ENCODE measurements around the gene SINHCAF. TPM values are rescaled to one million over a fixed set of nuclear protein-coding genes. Genes with fewer than 3 reads are reported as not detected.
A peak's percentile ranks its signal among the peaks of the same experiment; 100 is the strongest.

SINHCAF gene
- total RNA-seq, 1 donor from 2014 or later: 115 TPM

- Histone ChIP-seq H3K27ac (ENCODE audit: low read depth, low read length) (no peak overlapping the region), H3K4me2 (ENCODE audit: low read length) (peak overlapping the region; percentile 55), H3K4me1 (ENCODE audit: insufficient read depth, low read length) (peaks cover 3% of the 10 kb centered on the region), H3K9ac (ENCODE audit: low read length) (no peak overlapping the region), H3K9me3 (ENCODE audit: insufficient read depth, low read depth, low read length) (no peaks in the 10 kb centered on the region), H3K36me3 (ENCODE audit: insufficient read depth, low read length) (no peaks in the 10 kb centered on the region), H3K27me3 (ENCODE audit: insufficient read depth, low read length) (peaks cover 2% of the 10 kb centered on the region), H3K79me2 (ENCODE audit: insufficient read depth, low read length) (no peaks in the 10 kb centered on the region), H2AFZ (ENCODE audit: low read depth, low read length) (peak overlapping the region; percentile 81), H4K20me1 (ENCODE audit: insufficient read depth, low read length) (no peaks in the 10 kb centered on the region), H3K4me3 (ENCODE audit: insufficient read depth, low read depth, low read length) (no peak overlapping the region)
- H3K36me3 Mint-ChIP-seq (ENCODE audit: low read depth, unreplicated experiment): no peaks in the 10 kb centered on the region
- H3K9me3 Mint-ChIP-seq (ENCODE audit: unreplicated experiment): no peaks in the 10 kb centered on the region
- no peak for DNase-seq (ENCODE audit: low read depth)
- no peak overlapping the region for H3K4me3 Mint-ChIP-seq (ENCODE audit: unreplicated experiment)
- FAIRE-seq: no peak
- TF ChIP-seq EZH2 (IDR thresholded peaks at IDR 0.05; ENCODE audit: insufficient read depth, low read length) (no peak), CTCF (IDR thresholded peaks at IDR 0.05; ENCODE audit: insufficient read depth, low read depth, low read length) (no peak)
- H3K27ac Mint-ChIP-seq (ENCODE audit: unreplicated experiment): peak overlapping the region; percentile 76
- peaks cover 10% of the 10 kb centered on the region for H3K4me1 Mint-ChIP-seq (ENCODE audit: low read depth, unreplicated experiment)
- no peaks in the 10 kb centered on the region for H3K27me3 Mint-ChIP-seq (ENCODE audit: low read depth, unreplicated experiment)
Measured at GRCh38 chr12:31362115-31362758, 36.3 kb upstream of the SINHCAF start.

- no peaks in the 10 kb centered on the region for H3K36me3 Mint-ChIP-seq (ENCODE audit: low read depth, unreplicated experiment)
- Histone ChIP-seq H3K79me2 (ENCODE audit: insufficient read depth, low read length) (no peaks in the 10 kb centered on the region), H3K27me3 (ENCODE audit: insufficient read depth, low read length) (peaks cover 2% of the 10 kb centered on the region), H3K4me1 (ENCODE audit: insufficient read depth, low read length) (peaks cover 3% of the 10 kb centered on the region), H3K9ac (ENCODE audit: low read length) (no peak overlapping the region), H3K9me3 (ENCODE audit: insufficient read depth, low read depth, low read length) (no peaks in the 10 kb centered on the region), H3K4me3 (ENCODE audit: insufficient read depth, low read depth, low read length) (no peak overlapping the region), H3K36me3 (ENCODE audit: insufficient read depth, low read length) (no peaks in the 10 kb centered on the region), H2AFZ (ENCODE audit: low read depth, low read length) (peak overlapping the region; percentile 81), H3K4me2 (ENCODE audit: low read length) (no peak overlapping the region), H3K27ac (ENCODE audit: low read depth, low read length) (no peak overlapping the region), H4K20me1 (ENCODE audit: insufficient read depth, low read length) (no peaks in the 10 kb centered on the region)
- peak overlapping the region; percentile 76 for H3K27ac Mint-ChIP-seq (ENCODE audit: unreplicated experiment)
- peaks cover 10% of the 10 kb centered on the region for H3K4me1 Mint-ChIP-seq (ENCODE audit: low read depth, unreplicated experiment)
- H3K27me3 Mint-ChIP-seq (ENCODE audit: low read depth, unreplicated experiment): no peaks in the 10 kb centered on the region
- DNase-seq (ENCODE audit: low read depth) (no peak), FAIRE-seq (no peak)
- no peak overlapping the region for H3K4me3 Mint-ChIP-seq (ENCODE audit: unreplicated experiment)
- H3K9me3 Mint-ChIP-seq (ENCODE audit: unreplicated experiment): no peaks in the 10 kb centered on the region
- no peak for TF ChIP-seq EZH2 (IDR thresholded peaks at IDR 0.05; ENCODE audit: insufficient read depth, low read length)
- TF ChIP-seq CTCF (IDR thresholded peaks at IDR 0.05; ENCODE audit: insufficient read depth, low read depth, low read length): no peak
Measured at GRCh38 chr12:31361730-31362114, 35.8 kb upstream of the SINHCAF start.

- Histone ChIP-seq H2AFZ (ENCODE audit: low read depth, low read length) (no peak overlapping the region), H3K4me3 (ENCODE audit: insufficient read depth, low read depth, low read length) (no peak overlapping the region), H4K20me1 (ENCODE audit: insufficient read depth, low read length) (no peaks in the 10 kb centered on the region), H3K4me1 (ENCODE audit: insufficient read depth, low read length) (no peaks in the 10 kb centered on the region), H3K9me3 (ENCODE audit: insufficient read depth, low read depth, low read length) (no peaks in the 10 kb centered on the region), H3K79me2 (ENCODE audit: insufficient read depth, low read length) (no peaks in the 10 kb centered on the region), H3K27ac (ENCODE audit: low read depth, low read length) (no peak overlapping the region), H3K9ac (ENCODE audit: low read length) (no peak overlapping the region), H3K4me2 (ENCODE audit: low read length) (no peak overlapping the region), H3K36me3 (ENCODE audit: insufficient read depth, low read length) (no peaks in the 10 kb centered on the region), H3K27me3 (ENCODE audit: insufficient read depth, low read length) (no peaks in the 10 kb centered on the region)
- DNase-seq (ENCODE audit: low read depth) (no peak), FAIRE-seq (no peak)
- Mint-ChIP-seq H3K4me3 (ENCODE audit: unreplicated experiment) (no peak overlapping the region), H3K27me3 (ENCODE audit: low read depth, unreplicated experiment) (no peaks in the 10 kb centered on the region), H3K27ac (ENCODE audit: unreplicated experiment) (no peak overlapping the region), H3K4me1 (ENCODE audit: low read depth, unreplicated experiment) (no peaks in the 10 kb centered on the region), H3K36me3 (ENCODE audit: low read depth, unreplicated experiment) (no peaks in the 10 kb centered on the region), H3K9me3 (ENCODE audit: unreplicated experiment) (no peaks in the 10 kb centered on the region)
- TF ChIP-seq CTCF (IDR thresholded peaks at IDR 0.05; ENCODE audit: insufficient read depth, low read depth, low read length) (no peak), EZH2 (IDR thresholded peaks at IDR 0.05; ENCODE audit: insufficient read depth, low read length) (no peak)
Measured at GRCh38 chr12:31355747-31356107, 29.8 kb upstream of the SINHCAF start.

Data from astrocyte (in vitro differentiated cells and primary cell).